HG03432 (cell line): ENCODE results near the gene WNT3.

ENCODE experiments used
- ATAC-seq: cut with Tn5 transposase; IDR thresholded peaks from one replicate; pipeline ENCODE4 v1.9.1; 2021; ENCODE audit warnings: mild to moderate bottlenecking, moderate library complexity; ENCODE audit not compliant: unreplicated experiment

The WNT3 gene

GRCh38 chr17:46836500-46836899 lies 18.0 kb upstream of the WNT3 start:
- ATAC-seq: no peak

DNA sequence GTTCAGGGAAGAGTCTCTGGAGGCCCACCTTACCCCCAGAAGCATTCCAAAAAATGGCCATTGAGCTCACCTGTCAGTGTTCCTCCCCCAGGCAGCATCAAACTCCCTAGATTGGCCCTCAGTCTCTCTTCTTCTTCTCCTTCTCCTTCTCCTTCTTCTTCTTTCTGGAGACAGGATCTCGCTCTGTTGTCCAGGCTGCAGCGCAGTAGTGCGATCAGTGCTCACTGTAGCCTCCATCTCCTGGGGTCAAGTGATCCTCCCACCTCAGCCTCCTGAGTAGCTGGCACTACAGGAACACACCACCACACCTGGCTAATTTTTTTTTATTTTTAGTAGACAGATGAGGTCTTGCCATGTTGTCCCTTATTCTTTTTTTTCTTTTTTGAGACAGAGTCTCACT lies 16.4 kb upstream of the WNT3 start:
- no peak for ATAC-seq

GRCh38 chr17:46833840-46834208 lies 15.3 kb upstream of the WNT3 start:
- no peak for ATAC-seq

DNA sequence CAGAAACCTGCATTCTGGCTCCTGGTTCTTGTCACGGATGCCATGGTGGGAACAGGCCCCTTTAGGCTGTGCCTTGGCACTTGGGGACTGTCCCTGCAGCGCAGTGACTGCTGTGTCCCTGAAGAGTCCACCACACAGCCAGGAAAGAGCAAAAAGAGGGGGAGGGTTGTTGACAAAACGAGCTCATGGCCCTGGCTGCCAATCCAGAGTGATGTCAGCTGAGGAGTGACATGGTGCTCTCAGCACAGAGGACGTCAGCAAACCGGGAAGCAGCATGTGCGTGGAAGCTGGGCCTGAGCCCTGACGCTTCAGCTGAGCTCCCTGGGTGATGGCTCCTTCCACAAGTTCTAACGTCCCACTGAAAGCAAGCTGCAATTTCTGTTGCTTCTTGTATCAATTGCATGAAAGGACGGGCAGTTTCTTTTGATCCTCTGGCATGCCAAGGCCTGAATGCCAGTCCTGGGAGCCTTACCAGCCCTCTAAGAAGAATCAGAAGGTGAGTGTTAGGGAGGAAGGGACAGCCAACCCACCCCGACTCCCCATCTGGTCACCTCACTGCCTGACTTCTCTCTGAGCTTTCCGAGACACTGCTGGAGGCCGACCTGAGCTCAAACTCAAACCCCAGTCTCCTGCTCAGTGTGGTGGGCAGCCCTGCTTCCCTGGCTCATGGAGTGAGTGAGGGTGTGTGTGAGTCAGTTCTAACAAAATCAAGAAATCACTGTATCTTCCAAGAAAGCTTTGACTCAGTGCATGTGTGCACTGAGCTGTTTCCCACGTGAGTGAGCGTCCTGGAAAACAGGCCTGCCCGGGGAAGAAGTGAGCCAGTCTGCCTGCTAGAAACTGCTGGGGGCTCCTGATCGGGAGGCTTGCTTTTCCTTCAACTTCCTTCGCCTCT lies 14.7 kb upstream of the WNT3 start:
- no peak for ATAC-seq

GRCh38 chr17:46832331-46832821 lies 13.9 kb upstream of the WNT3 start:
- ATAC-seq: no peak

GRCh38 chr17:46831573-46832330 lies 13.3 kb upstream of the WNT3 start:
- ATAC-seq: no peak

- ATAC-seq: no peak
Observed at GRCh38 chr17:46827274-46827673, 8.8 kb upstream of the WNT3 start.

GRCh38 chr17:46826116-46826515 lies 7.6 kb upstream of the WNT3 start:
- no peak for ATAC-seq

- no peak for ATAC-seq
Observed at GRCh38 chr17:46823657-46824056, 5.2 kb upstream of the WNT3 start.

DNA sequence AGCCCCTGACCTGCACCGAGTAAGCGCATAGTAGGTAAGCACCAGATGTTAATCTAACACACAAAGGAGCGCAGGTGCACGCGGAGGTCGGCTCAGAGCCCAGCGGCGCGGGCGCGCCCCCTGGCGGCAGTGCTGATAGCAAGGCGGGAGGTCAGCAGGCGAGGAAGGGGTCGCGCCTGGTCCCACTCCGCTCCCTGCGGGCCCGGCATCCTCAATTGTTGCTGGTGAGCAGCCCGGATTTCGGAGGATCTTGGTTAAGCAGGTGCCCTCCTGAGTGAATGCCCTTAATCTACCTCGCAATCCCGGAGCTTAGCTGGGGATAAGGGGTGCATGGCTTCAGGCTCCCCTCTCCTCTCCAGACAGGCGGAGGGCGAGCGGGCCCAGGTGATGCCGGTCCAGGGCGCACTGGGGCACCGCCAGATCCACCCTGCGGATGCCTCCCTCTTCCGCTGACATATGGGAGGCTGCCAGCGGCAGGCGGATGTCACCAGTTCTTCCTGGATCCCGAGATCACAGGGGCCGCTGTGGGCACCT lies 4.0 kb upstream of the WNT3 start:
- ATAC-seq: no peak

DNA sequence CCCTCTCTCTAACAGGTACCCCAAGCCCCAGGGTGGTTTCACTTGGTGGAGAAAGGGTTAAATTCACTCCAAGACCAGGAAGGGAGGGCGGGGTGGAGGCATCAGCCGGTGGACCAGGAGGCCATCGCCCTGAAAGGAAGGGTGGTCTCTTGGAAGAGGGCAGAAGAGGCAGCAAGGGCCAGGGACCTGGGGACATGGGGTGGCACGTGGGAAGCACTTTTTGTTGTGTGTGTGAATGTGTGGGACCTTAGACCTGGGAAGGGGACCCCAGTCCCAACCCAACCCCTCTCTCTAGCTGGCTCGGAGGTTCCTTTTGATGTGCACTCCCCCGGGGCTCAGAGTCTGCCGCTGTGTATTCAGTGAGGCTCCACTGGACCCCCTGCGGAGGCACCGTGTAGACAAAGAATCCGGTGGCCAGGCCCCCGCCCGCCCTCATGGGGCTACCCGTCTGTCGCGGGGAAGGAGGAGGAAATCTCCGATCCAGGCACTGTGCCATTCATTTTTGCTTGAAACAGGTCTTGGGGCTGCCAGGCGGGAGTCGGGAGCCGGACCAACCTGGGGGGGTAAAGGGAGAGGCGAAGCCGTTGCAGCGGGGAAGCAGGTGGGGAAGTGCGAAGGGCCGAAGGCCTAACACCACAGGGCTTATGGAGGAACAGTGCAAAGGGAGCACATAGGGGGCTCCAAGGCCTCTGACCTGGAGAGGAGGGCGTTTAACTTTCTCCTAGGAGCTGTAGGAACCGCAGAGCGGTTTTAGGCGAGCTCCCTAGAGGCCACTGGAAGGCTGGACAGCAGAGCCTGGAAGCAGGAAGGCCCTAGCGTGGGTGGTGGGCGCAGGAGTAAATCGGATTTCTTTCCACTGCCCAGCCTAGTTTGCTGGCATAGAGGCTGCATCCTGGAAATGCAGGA lies 3.2 kb upstream of the WNT3 start:
- ATAC-seq: no peak

DNA sequence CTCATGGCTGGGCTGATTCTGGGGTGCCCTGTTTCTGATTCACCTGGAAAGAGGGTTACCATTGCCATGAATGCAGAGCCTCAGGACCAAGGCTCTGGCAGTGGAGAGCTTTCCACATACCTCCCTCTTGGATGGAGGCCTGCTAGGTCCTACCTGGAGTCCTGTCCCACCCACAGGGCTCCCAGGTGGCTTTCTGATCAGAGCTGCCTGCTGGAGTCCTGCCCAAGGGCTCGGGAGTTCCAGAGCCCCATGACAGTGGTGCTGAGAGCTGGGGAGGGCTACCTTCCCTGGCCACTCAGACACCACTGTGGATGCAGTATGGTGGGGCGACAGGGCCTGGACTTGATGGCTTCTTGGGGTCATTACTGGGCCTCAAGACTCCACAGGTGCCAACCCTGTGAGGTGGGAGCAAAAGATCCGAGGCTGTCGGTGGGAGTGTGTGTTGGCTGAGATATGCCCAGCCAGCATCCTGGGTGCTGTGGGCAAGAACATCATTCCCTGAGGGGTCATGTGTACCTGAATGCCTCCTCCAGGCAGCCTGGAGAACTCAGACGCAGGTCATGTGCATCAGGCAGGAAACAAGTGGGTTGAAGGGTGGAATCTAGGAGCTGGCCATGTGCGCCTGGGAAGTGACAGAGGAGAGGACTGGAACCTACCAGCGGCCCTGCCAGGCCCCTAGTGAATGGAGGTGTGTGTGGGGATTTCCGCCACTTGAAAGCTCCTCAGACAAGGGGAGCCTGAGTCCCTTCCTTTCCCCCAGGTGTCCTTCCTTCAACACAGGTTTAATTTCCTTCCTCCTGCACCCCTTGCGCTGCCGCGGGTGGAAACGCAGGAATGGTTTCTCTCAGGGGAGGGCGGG lies 2.3 kb upstream of the WNT3 start:
- no peak for ATAC-seq

DNA sequence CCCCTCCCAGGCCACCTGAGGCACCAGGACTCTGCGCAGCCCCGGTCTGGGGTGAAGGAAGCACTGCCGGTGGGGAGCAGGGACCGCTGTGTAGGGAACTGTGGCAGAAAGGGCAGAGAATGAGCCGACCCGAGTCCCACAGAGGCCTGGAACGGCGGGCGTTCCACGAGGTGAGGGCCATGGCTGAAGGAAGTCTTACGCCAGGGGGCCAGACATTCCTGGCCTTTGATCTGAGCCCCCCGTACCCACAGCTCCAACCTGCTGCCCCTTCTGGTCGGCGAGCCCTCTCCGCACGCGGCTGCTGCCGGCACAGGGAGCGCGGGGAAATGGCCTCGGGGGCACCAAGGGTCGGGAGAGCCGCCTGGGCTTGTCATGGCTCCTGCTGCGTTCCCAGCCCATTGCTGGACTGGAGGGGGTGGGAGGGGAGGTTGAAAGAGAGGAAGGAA lies 1.4 kb upstream of the WNT3 start:
- ATAC-seq: no peak

DNA sequence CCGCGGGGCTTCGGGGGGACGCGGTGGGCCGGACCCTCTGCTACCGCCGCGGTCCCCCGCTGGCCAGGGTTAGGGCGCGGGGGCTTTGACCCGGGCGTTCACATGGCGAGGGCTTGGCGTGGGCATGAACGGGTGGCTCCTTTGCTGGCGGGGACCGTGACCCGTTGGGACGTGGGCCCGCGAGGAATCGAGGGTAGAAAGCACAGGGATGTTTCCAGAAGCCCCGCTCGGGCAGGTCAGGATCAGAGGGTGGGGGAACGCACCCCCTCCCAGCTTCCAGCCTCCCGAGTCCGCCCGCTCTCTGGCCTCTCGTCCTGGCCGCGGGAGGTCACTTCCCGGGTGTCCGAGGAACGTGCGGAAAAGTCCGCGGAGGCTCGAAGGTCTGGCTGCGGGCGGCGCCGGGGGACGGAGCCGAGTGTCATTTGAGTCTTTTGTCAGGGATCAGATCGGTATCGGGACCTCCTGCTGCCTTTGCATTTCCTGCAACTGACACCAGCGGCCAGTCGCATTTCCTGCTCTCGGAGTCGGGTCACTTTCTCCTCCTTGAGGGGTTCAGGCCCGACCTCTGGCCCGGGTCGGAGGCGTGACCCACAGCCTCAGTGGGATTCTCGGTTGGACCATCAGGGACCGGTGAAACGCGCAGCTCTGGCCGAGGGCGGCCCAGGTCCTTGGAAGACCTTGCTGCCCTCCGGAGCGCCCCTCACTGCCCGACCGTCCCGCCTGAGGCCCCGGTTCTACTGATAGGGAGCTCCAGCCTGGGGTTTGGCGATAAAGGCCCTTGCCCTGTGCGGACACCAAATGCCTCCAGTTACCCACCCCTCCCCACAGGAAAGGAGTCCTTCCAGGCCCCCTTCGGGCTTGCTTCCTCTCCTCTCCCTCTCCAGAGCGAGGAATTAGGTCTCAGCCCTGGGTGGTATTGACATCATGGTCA lies 702 bp upstream of the WNT3 start:
- ATAC-seq: no peak

- no peak for ATAC-seq
Observed at GRCh38 chr17:46817901-46818209, 637 bp downstream of the WNT3 start.

- no peak for ATAC-seq
Observed at GRCh38 chr17:46817151-46817900, 1.2 kb downstream of the WNT3 start.

GRCh38 chr17:46815474-46816353 lies 2.8 kb downstream of the WNT3 start:
- no peak for ATAC-seq
